GM21390 (cell line): Measurements from ENCODE around the gene CALR3.
"Not testable (repeated sequence)": the region's sequence is repeated elsewhere in the genome, so short reads cannot be mapped to it uniquely, and the experiment has no call there.

Experiments used
- ATAC-seq: cut with Tn5 transposase; IDR thresholded peaks from one replicate; pipeline ENCODE4 v1.9.1; 2021; ENCODE audit not compliant: unreplicated experiment

The CALR3 gene, protein sequence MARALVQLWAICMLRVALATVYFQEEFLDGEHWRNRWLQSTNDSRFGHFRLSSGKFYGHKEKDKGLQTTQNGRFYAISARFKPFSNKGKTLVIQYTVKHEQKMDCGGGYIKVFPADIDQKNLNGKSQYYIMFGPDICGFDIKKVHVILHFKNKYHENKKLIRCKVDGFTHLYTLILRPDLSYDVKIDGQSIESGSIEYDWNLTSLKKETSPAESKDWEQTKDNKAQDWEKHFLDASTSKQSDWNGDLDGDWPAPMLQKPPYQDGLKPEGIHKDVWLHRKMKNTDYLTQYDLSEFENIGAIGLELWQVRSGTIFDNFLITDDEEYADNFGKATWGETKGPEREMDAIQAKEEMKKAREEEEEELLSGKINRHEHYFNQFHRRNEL

DNA sequence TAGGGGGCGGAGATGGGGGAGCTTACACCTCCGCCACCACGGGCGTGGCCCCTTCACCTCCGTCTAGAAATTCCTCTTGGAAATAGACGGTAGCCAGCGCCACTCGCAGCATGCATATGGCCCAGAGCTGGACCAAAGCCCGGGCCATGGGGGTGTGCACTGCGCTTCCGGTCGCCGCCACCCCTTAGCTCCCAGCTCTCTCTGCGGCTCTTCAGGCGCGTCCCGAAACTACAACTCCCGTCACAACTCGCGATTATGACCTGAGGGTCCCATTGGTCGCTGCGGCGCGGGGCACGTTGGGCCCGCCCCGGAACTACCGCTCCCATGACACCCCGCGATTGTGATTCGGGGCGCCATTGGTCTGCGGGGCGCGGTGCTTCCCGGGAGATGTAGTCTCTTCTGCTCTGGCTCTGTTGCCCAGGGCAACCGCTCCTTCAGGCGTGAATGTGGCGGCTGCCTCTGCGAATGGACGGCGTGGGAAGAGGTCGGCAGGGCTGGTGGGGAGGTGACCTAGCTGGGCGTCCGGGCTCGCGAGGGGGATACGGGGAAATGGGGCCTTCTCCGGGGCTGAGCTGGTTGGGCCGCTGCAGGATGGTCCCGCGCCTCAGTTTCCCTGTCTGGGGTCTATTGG, at the start of gene CALR3, which contains the start of gene C19orf44:
Gene CALR3, minus strand, starts transcription at position 186 of the 631 bp plus-strand sequence. Its CDS starts 38 bp downstream, at position 148.
Gene C19orf44, plus strand, starts transcription at position 413 of the 631 bp plus-strand sequence. CDS start 4,399 bp downstream, outside the sequence.
- ATAC-seq = peak; percentile 94

DNA sequence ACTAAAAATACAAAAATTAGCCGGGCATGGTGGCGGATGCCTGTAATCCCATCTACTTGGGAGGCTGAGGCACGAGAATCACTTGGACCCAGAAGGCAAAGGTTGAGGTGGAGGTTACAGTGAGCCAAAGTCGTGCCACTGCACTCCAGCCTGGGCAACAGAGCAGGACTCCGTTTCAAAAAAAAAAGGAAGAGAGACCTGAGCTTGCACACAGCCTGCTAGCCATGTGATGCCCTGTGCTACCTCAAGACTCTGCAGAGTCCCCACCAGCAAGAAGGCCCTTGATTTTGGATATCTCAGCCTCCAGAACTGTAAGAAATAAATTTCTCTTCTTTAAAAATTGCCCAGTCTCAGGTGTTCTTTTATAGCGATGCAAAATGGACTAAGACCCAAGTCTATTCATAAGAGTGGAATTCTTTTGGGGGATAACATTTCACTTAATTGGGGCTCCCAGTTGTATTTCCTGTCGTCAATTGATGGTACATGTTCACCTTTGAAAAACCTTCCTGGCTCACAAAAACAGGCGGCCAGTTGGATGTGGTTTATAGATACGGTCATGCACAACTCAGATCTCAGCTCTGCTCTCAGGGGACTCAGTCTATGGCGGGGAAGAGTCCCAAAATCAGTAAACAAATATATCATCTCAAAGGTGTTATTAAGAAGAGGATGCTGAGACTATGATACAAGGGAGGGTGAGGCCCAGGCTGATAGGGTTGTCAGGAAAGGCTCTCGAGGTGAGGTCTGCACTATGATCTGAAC, 48.7 kb upstream of the CALR3 start:
- no peak for ATAC-seq

DNA sequence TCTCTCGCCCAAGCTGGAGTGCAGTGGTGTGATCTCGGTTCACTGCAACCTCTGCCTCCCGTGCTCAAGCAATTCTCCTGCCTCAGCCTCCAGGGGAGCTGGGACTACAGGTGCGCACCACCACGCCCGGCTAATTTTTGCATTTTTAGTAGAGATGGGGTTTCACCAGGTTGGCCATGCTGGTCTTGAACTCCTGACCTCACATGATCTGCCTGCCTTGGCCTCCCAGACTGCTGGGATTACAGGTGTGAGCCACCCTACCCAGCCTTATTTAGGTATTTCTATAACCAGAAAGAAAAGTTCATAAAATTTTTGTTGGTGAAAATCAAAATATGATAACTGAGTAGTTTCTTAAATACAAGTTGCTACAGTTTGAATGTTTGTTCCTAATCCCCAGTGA, 47.8 kb upstream of the CALR3 start:
- not testable (repeated sequence) for ATAC-seq

DNA sequence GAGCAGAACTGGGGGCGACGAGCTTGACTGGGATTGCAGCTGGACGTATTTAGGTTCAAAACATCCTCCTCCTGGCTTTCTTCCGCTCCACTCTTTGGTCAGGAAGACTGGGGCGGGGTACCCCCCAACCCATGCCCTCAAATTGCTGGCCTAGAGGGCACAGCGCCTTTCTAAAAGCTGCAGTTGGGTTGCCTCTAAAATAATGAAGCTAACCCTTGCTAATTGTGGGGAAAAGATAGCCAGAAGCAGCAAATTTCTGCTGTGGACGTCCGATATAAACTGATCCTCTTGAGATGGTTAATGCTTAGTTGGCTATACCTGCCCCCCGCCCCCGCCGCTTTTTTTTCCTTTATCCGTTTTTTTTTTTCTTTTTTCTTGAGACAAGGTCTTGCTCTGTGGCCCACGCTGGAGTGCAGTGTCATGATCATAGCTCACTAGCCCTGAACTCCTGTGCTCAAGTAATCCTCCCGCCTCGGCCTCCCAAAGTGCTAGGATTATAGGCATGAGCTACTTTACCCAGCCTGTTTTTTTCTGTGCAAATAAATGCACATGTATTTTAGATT, 47.0 kb upstream of the CALR3 start:
- no peak for ATAC-seq

DNA sequence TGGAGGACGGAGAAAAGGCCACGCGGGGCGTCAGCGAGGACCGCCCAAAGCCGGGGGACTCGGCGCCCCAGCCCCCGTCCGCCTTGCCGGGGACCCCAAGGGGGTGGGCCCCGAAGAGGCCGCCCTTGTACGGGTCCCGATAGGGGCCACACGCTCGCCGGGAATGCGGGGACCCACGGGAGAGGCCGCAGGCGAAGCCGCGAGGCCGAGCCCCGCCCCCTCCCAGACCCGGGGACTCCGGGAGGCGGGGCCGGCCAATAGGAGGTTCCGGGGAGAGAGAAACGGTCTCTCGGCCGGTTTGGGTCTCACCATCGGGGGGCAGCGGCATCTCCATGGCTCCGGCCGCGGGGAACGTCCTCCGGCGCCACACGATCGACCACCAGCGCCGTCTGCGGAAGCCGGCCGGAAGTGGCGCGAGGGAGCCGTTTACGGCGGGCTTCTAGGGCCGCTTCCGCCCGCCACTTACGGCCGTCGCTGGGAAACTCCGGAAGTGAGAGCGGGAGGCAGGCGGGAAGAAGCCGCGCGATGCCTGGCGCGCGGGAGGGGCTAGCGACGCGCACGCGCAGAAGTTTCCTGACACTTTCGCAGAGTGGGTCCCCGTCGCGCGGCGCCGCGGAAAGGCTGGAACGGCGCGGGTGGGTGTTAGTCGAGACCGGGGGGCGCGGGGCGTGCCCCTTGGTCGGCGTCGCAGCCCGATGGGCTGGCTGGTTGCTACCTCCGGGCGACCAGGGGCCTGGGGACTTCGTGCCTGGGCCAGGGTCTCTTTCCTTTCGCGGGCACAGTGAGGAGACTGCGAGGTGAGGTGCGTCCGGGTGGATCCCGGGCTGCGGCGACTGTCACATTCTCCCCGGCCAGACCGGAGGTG, 46.3 kb upstream of the CALR3 start, which contains the start of gene CHERP:
Gene CHERP, minus strand, starts transcription at position 393 of the 865 bp plus-strand sequence. Its CDS starts 59 bp downstream, at position 334.
- ATAC-seq = peak; percentile 61

DNA sequence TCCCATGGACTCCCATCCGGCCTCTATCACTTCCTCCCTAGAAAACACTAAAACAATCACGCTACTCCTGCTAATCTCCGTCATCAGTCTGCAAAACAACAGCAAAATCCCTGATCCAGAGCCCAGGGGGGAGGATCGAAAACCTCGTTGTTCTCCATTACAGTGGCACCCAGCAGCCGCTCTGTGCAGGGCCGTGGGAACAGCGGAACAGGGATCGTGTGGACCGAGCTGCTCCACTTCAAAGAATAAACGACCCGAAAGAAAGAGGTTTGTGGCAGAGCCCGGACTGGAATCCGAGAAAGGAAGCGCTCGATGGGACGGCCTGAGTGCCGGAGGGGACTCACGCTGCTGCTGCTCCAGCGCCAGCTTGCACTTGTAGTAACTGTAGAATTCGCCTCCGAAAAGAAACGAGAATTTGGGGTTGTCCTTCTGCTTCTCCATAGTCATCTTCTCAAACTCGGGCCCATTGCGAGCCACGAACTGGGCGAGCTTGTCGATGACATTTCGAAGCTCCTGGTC, 45.6 kb upstream of the CALR3 start:
- no peak for ATAC-seq

DNA sequence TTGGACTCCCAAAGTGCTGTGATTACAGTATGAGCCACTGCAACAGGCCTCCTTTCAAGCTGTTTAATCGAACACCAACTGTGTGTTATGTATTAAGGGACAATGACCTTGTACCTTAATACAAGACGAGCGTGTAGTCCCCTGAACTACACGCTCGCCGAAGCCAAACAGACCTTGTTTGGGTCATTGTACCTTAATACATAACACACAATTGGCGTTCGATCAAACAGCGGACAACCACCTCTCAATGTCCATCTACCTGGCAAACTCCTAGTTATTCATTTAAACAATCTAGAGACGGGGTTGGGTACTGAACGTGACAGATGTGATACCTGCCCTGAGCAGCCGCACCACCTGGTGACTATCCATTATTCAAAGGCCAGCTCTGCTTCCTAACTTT, 45.0 kb upstream of the CALR3 start:
- ATAC-seq = no peak

DNA sequence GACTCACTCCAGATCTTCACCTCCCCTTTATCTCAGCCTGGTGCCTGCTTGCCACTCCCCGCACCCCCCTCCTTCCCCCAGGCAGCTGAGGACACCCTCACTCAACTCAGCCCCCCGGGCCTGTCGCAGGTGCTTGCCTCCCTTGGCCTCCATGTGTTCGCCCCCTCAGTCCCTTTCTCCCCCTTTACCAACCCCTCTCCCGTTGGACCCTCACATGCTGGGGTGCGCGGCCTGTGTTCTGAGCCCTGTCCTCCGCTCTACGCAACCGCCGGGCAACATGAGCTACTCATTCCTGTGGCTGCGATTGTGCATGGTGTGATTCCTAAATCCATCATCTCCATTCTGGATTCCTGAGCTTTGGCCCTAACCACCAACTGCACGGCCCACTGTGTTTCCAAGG, 41.1 kb upstream of the CALR3 start:
- no peak for ATAC-seq

DNA sequence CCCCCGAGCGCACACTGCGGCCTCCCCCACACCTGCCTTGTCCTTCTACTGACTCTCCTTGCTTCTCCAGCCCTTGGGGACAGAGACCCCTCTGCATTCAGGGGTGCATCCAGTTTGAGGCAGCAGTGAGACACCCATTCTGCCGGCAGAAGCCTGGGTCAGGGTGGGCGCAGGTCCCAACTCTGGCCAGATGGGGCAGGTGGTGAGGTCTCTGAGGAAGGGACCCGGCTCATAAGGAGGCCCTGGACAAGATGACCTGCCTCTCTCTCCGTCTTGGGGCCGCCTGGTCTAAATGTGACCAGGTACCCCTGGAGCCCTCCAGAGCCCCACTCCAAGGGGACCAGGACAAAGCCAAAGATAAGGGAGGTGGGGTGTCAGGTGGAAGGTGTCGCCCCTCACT, 40.2 kb upstream of the CALR3 start:
- ATAC-seq = no peak

DNA sequence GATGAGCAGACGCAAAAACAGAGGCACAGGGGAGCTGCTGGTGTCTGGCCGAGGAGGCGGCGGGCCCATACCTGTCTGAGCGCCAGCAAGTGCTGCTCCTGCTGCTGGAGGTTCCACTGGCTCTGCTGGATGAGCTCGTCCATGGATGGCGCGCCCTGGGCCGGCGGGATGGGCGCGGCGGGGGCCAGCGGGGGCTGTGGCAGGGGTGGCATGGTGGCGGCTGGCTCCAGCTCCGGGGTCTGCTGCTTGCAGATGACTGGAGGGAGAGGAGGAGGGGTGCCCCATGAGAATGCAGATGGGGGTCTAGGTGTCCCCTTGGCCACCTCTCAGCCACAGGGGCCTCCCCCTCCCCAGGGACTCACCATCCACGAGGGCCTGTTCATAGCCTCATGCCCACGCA, 39.4 kb upstream of the CALR3 start:
- ATAC-seq = no peak

DNA sequence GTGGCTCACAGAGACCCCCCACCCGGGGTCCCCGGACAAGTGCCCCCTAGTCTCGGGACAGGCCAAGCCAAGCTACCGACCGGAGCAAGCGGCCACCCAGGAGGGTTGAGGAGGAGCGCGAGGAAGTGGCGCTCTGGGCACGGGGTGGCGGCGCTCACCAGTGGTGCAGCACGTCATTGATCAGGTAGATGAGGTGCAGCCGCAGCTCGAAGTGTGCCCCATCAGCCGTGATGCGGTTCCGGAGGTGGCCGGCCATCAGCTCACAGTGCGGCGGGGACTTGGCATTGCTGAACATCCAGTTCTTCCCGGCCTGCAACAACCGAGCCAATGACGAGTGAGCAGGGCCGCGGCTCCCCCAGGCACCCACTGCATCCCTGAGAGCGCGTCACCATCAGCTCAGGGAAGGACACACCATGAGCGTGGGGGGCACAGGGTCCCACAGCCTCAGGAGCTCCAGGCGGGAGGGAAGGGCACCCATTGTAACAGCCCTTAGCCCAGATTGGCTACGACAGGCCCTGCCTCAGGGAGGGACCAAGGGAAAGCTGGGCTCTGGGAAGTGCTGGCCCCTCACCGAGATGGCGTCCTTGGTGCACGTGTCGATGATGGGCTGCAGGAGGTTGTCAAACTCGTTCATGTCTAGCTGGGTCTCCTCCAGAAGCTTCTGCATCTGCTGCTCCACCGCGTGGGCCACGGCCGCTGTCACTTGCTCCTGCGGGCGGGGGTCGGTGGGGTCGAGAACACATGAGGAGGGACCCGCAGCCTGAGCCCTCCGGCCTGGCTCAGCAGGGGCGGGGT, 36.7 kb upstream of the CALR3 start:
- no peak for ATAC-seq

DNA sequence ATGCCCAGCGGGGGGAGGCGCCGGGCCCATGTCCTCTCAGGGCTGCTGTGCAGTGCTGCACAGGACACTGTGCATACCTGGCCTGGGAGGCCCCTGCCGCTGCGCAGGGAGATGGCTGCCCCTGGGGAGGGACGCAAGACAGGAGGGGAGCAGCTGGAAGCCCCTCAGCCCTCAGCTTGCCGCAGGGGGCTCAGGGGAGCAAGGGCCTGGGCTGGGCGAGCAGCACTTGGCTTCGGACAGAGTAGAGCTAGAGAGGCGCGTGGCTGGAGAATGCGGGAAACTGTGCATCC, 35.4 kb upstream of the CALR3 start:
- no peak for ATAC-seq

DNA sequence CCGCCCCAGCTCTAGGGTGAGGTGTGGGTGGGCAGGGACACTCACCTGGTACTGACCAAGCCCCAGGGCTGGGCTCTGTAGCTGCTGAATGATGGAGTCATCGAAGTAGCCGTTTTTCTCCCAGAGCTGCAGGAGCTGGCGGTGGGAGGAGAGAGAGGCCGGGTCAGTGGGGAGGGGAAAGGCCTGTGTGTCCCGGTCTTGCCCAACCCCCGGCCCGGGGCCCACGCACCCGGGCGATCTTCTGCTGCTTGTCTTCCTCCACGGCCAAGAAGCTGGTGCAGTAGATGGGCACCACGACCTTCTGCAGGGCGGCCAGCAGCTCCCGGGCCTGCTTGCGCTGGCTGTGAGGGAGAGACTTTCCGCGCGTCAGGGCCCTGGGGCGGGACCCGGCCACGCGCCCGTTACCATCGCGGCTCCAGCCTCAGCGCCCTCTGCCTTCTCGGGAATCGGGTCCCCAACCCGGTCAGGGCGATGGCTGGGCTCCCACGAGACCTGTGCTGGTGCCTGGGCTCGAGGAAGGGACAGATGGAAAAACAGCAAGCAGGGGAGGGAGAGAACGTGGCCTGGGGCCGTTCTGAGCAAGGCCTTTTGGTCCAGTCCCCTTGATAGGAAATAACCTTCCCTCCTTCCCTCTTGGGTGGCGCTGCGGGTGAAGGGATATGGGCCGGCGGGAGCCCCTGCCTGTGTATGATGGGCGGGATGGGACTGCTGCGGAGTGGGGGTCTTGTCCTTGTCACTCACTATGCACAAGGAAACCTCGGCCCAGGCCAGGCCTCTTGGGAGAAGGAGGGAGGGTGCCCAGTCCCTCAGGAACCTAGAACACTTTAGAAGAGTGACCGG, 34.8 kb upstream of the CALR3 start:
- ATAC-seq = no peak

DNA sequence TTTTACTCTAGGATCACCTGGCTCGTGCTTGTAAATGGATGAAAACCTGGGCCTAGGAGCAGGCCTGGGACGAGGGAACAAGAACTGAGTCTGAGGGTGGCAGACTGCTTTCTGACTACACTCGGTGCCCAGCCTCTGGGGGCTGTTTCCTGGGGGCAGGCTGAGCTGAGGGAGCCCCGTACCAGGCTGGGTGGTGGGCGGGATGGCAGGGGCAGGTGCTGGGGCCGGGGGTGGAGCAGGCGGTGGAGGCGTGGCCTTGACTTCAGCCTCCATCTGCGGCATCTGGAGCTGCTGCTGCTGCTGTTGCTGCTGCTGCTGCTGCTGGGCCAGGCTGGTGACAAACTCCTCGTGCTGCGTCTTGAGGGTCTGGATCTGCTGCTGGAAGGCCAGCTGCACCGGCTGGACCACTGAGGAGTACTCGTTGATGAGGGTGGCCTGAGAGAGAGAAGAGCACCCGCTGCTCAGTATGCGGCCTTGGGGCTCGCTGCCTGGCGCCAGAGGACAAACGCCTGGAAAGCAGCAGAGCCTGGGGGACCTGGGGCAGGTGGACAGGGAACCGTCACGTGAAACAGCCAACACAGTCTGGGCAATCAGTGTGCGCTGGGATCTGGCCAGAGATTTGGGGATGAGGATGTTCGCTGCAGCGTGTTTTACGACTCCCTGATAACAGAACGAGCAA, 33.6 kb upstream of the CALR3 start:
- ATAC-seq = no peak

DNA sequence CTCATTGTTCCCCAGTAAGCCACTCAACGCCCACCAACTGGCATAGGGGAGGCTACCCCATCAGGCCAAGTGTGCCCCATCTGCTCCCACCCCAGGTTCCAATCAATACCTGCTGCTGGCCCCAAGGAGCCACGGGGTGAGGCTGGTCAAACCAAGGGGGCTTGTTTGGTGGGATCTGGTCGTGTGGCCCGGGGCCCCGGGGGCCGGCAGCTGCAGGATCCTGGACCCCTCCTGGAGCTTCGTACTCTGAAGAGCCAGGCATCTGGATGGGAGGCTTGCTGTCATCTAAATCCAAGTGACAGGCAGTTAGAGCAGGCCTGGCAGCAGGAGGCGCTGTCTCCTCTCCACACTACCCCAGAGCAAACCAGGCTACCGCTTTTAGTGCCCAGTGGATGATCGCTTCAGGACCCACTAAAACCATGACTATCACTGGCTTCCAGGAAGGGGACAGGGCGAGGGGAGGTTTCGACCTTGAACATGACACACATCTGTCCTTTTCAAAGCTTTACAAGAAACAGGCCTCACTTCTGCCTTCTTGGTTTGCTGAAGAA, 32.1 kb upstream of the CALR3 start:
- ATAC-seq = no peak

DNA sequence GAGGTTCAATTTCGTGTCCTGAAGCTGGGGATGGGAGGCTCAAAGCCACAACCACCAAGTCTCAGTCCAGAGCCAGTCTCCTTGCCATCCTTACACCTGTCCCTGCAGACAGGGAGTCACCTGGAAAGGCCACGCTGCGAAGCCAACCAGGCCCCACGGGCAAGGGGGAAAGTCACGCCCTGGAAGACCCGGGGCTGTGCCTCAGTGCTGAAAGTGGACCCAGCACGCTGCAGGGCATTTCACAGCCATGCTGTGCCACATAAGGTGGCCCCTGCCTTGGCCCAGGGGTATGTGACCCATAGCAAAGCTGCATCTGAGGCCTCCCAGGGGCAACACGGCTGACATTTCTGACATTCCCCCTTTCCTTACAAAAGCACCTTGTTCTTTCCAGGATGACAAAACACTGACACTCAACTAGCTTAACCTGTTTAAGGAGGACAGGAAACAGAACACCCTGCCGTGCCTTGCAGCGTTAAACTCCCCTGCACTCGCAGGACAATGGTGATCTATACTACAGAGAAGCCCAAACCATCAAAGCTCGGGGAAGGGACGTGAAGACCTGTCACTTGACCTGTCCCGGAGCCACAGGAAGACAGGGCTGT, 31.5 kb upstream of the CALR3 start:
- ATAC-seq = no peak

DNA sequence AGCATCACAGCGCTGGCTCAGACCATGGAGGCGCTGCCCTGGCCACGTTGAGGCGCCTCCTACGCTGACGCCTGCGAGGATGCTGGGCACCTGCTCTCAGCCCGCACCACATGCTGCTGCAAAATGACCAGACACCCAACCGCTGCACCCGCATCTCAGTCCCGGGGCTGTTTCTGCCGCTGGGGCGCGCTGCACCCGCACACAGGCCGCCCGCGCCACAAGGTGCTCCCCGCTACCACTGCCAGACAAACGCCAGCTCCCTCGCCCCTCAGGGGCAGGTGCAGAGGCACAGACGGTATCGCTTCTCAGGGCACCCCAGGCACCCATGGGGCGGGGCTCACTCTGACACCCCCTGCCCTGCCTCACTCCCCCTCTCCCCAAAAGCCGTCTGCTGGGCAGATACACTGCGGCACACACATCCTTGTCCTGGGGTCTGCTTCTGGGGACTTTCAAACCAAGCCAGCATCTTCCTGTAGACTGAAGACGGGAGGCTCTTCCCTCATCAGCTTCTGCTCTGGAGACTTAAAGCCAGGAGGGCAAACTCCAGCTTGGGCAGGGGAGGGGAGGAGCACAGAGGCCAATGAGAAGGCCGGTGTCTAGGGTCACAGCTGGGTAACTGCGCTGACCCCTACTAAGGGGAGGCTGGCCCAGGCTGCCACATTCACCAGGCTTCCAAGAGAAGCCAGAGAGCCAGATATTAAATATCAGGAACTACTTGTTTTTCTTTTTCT, 29.9 kb upstream of the CALR3 start:
- ATAC-seq = no peak
